HG02642 (cell line): Measurements from ENCODE around the gene NRAP.

Experiments
- ATAC-seq: cut with Tn5 transposase; IDR thresholded peaks from one replicate; pipeline ENCODE4 v1.9.1; 2021; ENCODE audit warnings: mild to moderate bottlenecking; ENCODE audit not compliant: unreplicated experiment, poor library complexity

The NRAP gene

GRCh38 chr10:113613427-113613826 lies 50.4 kb downstream of the NRAP start:
- ATAC-seq: no peak

GRCh38 chr10:113612154-113612553 lies 51.7 kb downstream of the NRAP start:
- ATAC-seq: no peak

- no peak for ATAC-seq
These were observed 52.9 kb downstream of the NRAP start for GRCh38 chr10:113610631-113611601.

DNA sequence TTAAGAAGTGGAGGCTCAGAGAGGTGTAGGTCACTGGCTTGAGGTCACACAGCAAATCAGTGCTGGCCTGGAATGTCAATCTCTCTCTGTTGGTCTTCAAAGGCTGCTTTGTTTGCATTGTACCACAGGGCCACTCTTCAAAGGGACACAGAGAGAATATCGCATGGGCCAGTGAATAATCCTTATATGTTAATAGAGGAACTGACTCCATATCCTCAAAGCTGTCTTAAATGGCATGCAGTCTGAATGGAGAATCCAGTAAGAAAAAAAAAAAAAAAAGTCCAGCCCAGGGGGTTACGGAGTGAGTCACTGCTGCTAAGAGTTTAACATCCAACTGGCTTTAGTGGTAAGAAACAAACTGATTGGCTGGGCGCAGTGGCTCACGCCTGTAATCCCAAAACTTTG lies 54.1 kb downstream of the NRAP start:
- ATAC-seq: no peak

- no peak for ATAC-seq
These were observed 58.4 kb downstream of the NRAP start for GRCh38 chr10:113605268-113605978.

GRCh38 chr10:113604572-113604971 lies 59.3 kb downstream of the NRAP start:
- no peak for ATAC-seq

GRCh38 chr10:113603057-113603777 lies 60.6 kb downstream of the NRAP start:
- no peak for ATAC-seq

GRCh38 chr10:113600569-113600968 lies 63.3 kb downstream of the NRAP start:
- ATAC-seq: no peak

- no peak for ATAC-seq
These were observed 69.2 kb downstream of the NRAP start for GRCh38 chr10:113594652-113595051.

DNA sequence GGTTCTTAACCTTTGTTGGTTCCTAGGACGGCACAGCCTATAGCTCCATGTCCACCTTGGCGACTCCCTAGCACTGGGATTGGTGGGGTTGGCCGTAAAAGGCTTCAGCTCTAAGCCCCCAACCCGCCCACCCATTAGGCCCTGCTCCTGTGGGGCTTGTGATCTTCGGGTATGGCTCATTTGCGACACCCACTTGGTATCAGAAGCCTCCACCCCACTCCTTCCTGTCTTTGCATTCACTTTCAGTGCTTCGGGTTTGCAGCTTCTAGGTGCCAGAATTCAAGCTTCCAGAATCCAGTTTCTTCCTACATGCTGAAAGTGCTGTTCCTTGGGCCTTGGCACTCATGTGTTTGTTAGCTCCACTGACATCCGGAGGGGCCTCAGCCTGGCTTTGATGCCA lies 71.5 kb downstream of the NRAP start:
- no peak for ATAC-seq

DNA sequence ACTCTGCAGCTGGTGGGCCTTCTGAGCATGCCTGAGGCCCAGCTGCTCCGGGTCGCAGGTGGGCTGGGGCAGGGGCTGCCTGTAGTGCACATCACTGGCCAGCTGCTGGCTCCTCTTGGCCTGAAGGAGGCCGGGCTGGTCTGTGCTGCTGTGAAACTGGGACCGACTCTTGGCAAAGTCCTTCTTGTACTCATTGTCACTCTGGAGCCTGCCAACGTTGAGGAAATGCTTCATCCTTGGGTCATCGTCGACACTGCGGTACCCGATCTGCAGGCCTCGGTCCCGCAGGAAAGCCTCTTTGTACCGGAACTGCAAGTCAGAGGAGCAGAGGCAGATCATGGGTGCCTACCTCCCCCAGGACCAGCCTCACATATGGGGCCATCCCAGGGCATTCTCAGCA lies 73.3 kb downstream of the NRAP start:
- no peak for ATAC-seq

- ATAC-seq: no peak
These were observed 74.6 kb downstream of the NRAP start for GRCh38 chr10:113589201-113589770.

GRCh38 chr10:113585949-113586348 lies 77.9 kb downstream of the NRAP start:
- ATAC-seq: no peak

- no peak for ATAC-seq
These were observed 80.3 kb downstream of the NRAP start for GRCh38 chr10:113583571-113583970.

DNA sequence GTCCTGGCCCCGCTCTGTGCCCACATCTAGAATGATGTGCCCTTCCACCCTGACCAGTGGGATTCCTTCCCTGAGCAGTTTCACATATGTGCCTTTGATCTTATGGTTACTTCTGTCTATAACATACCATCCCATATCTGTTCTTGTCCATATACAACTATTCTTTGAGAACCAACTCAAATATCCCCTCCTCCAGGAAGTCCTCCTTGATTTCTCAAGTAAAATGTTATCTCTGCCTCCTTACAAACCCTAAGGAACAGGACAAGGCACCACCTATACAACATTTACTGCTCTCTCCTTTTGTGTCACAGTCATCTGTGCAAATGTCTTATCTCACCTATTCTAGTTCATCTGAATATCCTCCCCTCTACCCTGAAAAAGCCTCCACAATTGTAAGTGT lies 82.7 kb downstream of the NRAP start:
- ATAC-seq: no peak

DNA sequence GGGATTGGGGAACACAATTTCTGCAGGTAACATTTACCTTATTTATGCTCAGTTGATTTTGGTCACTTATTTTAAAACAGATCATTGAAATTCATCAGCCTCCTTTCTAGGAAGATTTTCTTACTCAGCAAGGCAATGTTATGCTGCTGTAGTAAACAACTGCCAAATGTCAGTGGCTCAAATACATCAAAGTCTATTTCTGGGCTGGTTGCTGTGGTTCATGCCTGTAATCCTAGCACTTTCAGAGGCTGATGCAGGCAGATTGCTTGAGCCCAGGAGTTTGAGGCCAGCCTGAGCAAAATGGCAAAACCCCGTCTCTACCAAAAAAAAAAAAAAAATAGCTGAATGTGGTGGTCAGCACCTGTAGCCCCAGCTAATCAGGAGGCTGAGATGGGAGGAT lies 85.1 kb downstream of the NRAP start:
- no peak for ATAC-seq

DNA sequence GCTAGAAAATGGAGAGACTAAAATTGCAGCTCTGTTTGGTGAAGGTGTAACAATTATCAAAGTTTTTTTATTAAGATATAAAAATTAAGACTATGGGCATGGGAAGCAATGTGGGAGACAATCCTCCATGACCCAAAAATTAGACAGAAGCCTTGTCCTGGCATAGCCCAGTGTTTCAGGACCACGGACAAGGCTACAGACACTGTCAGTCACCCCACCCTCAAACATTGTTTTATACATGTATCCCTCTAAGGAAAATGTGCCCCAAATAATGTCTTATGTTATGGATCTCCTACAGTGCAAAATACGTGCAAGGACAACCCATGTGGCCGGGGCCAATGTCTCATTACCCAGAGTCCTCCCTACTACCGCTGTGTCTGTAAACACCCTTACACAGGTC lies 87.0 kb downstream of the NRAP start:
- no peak for ATAC-seq

- ATAC-seq: no peak
These were observed 90.5 kb downstream of the NRAP start for GRCh38 chr10:113573368-113573767.

- ATAC-seq: no peak
These were observed 91.1 kb downstream of the NRAP start for GRCh38 chr10:113572520-113573290.

- no peak for ATAC-seq
These were observed 94.3 kb downstream of the NRAP start for GRCh38 chr10:113569576-113569975.
